Measurements from ENCODE around the gene DMAC2L.
"Not testable (repeated sequence)": the region's sequence is repeated elsewhere in the genome, so short reads cannot be mapped to it uniquely, and the experiment has no call there.

DMAC2L gene

GRCh38 chr14:50311972-50312733, at the start of gene DMAC2L, which contains the start of gene L2HGDH:
Gene DMAC2L, plus strand, starts transcription at chr14:50312324. Its CDS starts 9,164 bp downstream, at chr14:50321488.
Gene L2HGDH, minus strand, starts transcription at chr14:50312229. Its CDS starts 79 bp downstream, at chr14:50312150.
- peak; percentile 98 for DNase-seq

- DNase-seq: no peak
Measured at GRCh38 chr14:50262865-50263264, 49.3 kb upstream of the DMAC2L start.

- no peak for DNase-seq
Measured at GRCh38 chr14:50263321-50263720, 48.8 kb upstream of the DMAC2L start.

DNA sequence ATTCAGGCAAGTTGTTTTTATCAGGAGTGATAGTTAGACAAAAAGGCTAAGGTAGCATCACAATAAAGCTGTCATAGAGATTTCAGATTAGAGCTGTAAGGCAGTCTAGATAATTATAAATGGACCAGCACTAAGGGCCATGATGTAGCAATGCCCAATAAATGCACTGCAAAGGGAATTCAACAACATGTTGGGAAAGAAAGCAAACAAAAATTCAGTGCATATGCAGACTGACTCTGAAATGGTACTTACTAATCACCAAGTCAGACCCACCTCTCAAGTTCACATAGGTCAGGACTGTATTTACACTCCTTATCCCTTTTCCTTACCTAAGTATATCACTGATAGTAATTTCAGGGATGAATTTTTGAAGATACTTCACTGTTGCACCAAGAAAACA, 47.1 kb upstream of the DMAC2L start:
- DNase-seq: no peak

DNA sequence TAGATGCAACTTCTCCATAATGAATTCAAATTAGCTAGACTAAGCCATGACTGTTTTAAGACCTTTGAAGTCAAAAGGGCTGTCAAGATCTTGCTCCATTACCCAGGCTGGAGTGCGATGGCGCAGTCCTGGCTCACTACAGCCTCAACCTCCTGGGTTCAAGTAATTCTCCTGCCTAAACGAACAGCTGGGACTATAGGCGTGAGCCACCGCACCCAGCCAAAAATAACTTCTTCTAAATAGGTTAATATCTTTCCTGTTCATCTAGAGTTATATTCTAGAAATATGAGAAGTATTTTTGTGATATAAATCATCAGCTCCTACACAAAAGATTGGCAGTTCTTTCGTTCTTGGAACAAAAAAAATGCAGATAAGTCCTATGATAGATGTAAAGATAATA, 41.2 kb upstream of the DMAC2L start:
- no peak for DNase-seq

GRCh38 chr14:50272498-50272897, 39.6 kb upstream of the DMAC2L start:
- no peak for DNase-seq

DNA sequence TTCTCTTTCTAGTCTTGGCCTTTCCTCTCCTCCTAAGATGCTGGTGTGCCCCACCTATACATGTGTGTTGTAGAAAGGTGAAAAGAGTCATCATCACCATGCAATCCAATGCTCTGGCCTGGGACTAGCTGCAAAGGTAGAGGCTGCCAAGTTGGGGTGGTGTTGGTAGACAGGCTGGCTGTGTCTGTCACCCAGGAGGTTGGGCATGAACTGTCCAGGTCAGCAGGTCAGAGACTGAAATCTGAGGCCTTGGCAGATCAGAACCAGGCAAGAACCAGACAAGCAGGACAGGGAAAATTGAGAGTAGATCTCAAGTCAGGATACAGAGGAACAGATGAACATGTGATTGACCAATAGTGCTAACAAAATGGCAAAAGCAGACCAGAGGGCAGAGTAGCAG, 26.3 kb upstream of the DMAC2L start:
- DNase-seq: no peak

GRCh38 chr14:50288146-50288545, 24.0 kb upstream of the DMAC2L start:
- no peak for DNase-seq

GRCh38 chr14:50290306-50290705, 21.8 kb upstream of the DMAC2L start:
- DNase-seq: no peak

GRCh38 chr14:50299585-50299984, 12.5 kb upstream of the DMAC2L start:
- DNase-seq: no peak

- DNase-seq: no peak
Measured at GRCh38 chr14:50301914-50302313, 10.2 kb upstream of the DMAC2L start.

DNA sequence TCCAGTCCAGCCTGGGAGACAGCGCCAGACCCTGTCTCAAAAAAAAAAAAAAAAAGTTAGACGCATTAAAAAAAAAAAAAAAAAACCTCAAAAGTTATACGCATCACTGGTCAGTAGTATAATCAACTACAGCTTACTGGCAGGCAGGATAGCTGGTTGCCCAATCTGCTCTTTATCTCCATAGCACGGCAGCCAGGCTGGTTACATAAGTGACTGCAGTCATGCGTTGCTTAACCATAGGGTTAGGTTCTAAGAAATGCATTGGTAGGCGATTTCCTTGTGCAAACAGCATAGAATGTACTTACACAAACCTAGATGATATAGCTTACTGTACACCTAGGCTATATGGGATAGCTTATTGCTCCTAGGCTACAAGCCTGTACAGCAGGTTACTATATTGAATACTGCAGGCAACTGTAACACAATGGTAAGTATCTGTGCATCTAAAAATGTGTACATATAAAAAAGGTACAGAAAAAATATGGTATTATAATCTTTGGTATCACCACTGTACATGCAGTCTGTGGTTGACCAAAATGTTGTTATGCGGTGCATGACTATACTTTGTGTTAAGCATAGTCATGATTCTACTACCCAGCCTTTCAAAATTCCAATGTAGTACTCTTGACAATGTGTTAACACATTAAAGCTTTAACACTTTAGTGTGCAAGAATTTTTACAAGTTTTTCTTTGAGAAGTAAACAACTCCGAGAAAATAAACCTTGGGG, 8.2 kb upstream of the DMAC2L start:
- DNase-seq: no peak

GRCh38 chr14:50308363-50308915, 3.7 kb upstream of the DMAC2L start:
- DNase-seq: no peak

GRCh38 chr14:50310445-50310844, 1.7 kb upstream of the DMAC2L start:
- DNase-seq: no peak

- DNase-seq: no peak
Measured at GRCh38 chr14:50311337-50311971, 670 bp upstream of the DMAC2L start.

DNA sequence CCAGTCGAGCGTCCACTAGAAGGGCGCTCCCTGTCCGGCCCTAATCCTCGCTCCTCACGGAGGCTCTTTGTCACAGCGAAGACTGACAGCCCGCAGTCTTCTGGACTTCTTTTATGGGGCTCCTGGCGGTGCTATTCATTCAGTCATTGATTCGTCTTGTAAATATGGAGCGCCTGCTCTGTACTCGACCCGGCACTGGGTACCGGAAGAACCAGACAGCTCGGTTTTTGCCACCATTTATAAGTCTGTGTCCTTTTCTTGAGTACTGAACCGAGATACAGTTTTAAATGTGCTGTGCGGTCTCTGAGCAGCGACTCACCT, 570 bp downstream of the DMAC2L start:
- no peak for DNase-seq

- DNase-seq: not testable (repeated sequence)
Measured at GRCh38 chr14:50314098-50314497, 2.0 kb downstream of the DMAC2L start.

DNA sequence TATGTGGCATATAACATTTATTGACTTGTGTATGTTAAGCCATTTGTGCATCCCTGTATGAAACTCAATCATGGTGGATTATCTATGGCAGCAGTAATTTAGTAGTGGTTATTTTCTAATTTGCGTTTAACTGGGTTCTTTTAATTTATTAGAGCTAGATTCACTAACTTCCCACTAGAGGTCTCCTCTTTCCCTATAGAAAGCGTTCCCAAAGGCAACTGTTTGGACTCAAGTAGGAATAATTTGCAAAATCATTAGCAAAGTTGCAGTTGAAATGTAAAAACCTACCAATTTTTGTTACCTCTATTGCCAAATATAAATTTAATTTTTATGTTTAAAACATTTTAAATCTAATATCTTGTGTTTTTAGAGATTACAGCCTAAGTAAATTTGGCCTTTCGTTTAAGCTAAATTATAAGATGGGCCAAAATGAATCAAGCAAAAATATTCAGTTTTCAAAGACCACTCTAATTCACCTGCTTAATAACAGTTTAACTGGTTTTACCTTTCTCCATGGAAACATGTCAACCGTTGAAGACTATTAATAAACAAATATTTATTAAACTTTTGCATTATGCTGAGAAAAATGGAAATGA, 6.0 kb downstream of the DMAC2L start:
- DNase-seq: peak; percentile 52

DNA sequence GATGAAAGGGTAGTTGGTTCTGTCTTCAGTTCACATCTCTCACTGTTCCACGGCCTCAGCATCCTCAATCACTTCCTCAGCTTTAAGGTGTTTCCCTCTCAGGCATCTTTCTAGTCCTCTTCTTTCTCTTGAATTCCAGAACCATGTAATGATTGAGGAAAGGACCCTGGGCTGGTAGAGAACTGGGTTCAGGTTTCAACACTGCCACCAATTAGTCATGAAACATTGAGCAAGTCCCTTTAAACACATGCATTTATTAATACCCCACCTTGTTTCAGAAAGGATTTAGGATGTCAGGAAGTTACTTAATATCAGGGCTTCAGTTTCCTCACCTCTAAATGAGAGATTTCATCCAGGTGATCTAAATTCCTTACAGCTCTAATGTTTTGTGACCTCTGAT, 7.2 kb downstream of the DMAC2L start:
- no peak for DNase-seq

GRCh38 chr14:50319721-50320120, 7.6 kb downstream of the DMAC2L start:
- no peak for DNase-seq

DNA sequence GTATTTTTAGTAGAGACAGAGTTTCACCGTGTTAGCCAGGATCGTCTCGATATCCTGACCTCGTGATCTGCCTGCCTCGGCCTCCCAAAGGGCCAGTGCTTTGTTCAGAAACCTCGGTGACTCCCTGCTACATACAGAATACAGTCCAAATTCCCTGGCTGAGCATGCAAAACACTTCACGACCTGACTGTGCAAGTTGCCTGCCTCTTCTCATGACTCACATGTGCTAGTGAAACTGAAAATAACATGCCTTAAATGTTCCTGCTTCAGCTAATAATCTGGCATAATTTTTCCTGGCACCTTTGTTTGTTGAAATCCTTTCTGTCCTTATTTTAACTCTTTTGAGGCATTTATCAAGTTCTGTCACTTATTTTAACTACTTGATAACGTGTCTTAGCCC, 8.2 kb downstream of the DMAC2L start:
- DNase-seq: no peak

DNA sequence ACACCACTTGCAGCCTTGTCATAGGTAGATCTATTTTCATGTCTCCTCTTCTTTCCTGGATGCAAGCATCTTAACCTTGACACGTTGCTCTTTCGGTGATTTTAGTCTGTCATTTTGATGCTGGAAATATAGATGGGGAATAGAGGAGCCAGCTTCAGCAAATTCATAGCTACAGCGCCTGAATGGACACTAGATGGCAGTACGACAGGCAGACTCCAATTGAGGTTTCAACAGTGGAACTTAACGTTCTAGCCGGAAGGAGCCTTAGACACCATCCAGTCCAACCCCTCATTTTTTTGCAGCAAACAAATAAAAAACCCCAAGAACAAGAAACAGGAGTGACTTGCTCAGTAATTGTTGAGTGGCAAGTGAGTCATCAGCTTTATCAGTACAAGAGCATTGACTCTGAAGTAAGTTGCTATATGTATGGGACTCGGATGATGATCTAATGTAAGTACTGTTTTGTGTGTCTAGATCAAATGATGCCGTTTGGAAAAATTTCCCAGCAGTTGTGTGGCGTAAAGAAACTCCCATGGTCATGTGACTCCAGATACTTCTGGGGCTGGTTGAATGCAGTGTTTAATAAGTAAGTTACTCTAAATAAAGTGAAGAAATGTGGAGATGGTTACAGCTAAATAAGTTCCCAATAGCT, 9.0 kb downstream of the DMAC2L start:
- DNase-seq: peak; percentile 91

- no peak for DNase-seq
Measured at GRCh38 chr14:50331596-50331995, 19.5 kb downstream of the DMAC2L start.
